T-helper 2 cell treated with Interferon-gamma antibody and Interleukin-4, amounts not matched to agents 100 ng/mL and 5 ng/mL, for 36 hours (primary cell): ENCODE results near the gene EIF5A. TPM values are rescaled to one million over a fixed set of nuclear protein-coding genes. Genes with fewer than 3 reads are reported as not detected.

Source experiments
- intact Hi-C: fragments of 100-400 bp; cut with micrococcal nuclease; formaldehyde crosslinking; loops from one replicate; pipeline ENCODE4 v1.15.1; 2023
- total RNA-seq: library from RNA; stranded (reverse); gene quantifications from 2 replicates; pipeline ENCODE4 v1.2.3, GENCODE V29; 2022

The EIF5A gene
- 709 TPM in 2 replicates for total RNA-seq

DNA sequence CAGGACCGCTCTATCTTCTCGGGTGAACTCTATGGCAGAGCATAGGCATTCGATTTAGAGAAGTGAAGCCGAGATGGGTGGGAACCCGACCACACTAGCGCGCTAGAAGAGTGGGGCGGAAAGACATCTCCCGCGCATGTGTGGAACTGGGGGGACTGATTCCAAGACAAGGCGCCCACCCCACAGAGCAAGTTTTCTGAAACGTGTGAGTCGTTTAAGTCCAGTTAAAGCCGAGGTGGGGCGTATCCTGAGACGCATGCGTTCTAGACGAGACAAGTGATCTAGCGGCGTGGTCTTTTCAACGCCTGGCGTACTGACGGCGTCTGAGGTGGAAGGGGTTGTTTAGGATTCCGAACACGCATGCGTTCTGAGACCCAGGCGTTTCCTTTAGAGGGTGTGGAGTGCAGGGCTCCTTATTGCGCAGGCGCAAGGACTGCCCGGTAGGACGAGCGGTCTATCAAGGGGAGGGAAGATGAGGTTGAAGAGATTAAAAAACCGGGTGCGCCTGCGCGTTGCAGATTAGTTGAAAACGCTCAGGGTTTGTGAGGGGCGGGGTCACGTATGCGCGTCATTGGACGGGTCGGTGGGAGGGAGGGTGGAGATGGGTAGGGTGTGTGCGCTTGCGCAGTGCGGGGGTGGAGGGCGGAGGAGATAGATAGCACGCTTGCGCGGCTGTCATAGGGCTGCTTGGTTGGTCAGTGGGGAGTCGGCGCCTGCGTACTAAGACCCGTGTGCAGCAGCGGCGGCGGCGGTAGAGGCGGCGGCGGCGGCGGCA is at the start of gene EIF5A:
Gene EIF5A (plus strand): TSS at position 718 of the 775 bp plus-strand sequence. CDS start 2,008 bp downstream, outside the sequence.
- intact Hi-C loops, result loop anchor here (1.0 to 5.0 kb wide), 10 partner anchors 26 to 580 kb away; partner anchors contain the start of genes ELP5, KCTD11, PHF23 and POLR2A

DNA sequence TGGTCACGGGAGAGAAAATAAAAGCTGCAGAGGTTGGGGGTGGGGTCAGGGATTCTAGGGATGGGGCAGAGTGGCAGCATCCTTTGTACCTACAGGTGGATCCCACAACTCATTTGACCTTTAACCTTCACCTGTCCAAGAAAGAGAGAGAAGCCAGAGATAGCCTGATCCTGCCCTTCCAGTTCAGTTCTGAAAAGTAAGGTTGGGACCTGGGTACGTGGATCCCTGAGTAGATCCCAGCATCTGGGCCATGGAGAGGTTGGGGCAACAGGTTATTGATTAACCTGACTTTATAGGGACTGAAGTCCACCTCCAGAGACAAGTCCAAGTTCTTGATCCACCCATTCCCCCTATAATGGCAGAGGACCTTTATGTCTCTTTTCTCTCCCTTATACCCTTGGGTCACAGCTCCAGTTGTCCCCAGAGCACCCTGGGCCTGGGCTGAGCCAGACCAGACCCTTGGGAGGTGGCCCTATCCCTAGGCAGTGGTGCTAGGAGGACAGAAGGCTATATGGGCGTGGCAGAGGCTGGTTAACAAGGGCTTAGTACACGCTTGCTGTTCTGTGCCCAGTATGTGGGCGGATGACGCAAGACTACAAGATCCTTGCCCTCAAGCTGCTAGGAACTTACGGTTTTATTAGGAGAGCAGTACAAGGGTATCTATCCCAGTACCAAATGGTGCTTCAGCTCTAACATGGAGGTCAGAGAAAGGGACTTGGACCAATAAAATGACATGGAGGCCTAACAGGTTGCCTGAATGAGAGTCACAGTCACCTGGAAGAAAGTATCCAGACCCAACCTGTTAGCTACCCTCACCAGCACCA is 48.5 kb upstream of the EIF5A start:
- intact Hi-C loops, result no loop called here

GRCh38 chr17:7259555-7259889 is 47.9 kb upstream of the EIF5A start:
- intact Hi-C loops, result no loop called here

GRCh38 chr17:7260151-7260550 is 47.3 kb upstream of the EIF5A start:
- intact Hi-C loops, result no loop called here

DNA sequence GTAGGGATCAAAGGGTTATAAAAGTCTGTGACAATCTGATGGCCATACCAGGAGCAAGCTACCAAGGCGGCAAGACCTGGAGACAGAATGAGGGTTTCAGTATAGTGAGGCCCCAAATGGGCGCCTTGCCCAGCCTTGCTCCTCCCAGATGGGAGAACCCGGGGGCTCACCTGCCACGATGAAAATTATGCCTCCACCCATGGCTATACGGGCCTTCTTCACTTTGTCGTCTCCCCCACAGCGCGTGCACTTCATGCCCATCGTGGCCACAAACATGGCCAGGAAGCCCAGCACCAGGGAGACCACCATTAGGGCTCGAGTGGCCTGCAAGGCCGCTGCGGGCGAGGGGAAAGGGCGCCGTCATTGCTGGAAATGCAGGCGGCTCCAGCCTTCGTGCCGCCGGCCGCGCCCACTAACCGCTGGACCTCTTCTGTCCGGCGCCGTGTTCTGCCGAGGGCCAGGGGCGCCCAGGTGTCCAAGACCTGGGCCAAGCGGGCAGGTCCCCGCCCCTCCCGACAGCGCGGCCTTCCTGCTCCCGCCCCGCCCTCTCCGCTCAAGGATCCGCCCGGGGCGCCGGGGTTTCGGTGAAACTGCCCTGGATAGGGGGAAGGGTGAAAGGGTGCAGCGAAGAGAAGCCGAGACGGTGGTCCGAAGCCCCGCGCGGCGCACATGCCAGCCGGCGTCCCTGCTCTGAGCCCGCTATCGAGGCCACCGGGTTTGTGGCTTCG is 46.6 kb upstream of the EIF5A start:
- intact Hi-C loops, result no loop called here

DNA sequence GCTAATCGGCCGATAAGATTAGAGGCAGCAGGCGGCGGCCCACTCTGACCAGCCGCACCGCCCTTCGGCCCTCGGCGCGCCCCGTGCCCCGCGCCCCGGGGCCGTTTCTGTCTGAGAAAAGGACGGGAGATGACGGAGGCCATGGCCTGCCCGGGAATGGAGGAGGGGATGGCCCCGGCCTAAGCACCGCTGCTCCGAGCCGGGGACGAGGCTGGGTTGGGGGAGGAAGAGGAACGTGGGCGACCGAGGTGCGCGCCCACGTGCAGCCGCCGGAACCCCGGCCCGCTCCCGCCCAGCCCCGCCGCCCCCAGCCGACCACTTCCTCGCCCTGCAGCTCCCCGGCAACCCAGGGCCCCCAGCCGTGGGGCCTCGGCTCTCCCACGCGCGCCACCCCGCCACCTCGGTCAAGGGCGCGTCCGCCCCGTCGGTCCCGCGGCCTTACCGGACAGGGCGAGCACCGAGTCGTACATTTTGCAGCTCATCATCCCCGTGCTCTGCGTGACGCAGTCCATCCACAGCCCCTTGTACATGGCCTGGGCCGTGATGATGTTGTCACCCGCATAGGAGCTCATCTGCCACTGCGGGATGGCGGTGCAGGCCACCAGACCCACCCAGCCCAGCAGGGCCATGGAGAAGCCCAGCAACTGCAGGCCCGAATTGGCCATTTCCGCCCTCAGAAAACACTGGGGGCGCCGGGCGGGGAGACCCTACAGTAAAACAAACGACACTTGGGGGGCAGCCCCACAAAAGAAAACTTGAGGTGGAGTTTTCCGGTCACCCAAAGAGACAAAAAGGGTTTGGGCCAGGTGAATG is 45.8 kb upstream of the EIF5A start:
- intact Hi-C loops, result no loop called here

DNA sequence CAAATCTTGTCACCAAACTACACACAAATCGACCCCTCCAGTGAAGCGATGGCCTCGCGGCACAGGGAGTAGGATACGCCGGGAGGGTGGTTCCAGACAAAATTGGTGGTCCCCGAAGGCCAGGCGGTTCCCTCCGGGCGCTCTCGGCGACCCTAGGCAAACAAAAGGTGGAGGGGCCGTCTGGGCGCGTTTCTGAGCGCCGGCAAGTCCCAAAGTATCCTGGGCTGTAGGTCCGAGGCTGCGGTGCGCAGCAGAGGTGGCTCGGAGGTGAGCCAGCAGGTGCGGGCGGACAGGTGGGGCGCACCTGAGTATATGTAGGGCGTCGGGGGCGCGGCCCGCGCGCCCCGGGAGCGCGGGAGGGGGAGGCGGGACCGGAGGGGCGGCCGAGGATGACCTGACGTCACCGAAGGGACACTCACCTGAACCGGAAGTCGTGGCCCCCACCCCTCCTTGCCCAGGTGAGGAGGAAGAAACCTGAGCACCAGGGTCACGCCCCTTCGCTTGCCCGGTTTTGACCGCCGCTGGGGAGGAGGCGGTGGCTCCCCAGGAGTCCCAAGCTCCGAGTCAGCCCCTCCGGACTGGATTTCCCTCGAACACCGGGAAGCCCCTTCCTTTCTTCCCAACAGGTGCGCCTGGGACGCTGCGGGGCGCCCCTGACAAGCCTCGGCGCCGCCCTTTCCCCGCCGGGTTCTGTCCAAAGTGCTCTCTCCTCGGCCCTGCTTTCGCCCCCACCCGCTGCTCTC is 45.1 kb upstream of the EIF5A start, which contains the start of gene CLDN7:
Gene CLDN7 (minus strand): TSS at position 287 of the 743 bp plus-strand sequence. CDS start 435 bp downstream, outside the sequence.
- intact Hi-C loops, result no loop called here

- intact Hi-C loops, result no loop called here
Observed at GRCh38 chr17:7262935-7263800, 44.3 kb upstream of the EIF5A start.

DNA sequence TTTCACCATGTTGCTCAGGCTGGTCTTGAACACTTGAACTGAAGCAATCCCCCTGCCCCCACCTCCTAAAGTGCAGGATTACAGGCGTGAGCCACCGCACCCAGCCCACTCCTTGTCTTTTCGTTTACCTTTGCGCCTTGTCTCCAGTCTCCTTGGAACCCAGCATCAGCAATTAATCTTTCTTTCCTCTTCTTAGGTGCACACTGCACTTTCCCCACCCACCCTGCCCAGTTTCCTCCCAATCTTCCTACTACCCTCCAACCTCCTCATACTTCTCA is 43.7 kb upstream of the EIF5A start:
- intact Hi-C loops, result no loop called here

DNA sequence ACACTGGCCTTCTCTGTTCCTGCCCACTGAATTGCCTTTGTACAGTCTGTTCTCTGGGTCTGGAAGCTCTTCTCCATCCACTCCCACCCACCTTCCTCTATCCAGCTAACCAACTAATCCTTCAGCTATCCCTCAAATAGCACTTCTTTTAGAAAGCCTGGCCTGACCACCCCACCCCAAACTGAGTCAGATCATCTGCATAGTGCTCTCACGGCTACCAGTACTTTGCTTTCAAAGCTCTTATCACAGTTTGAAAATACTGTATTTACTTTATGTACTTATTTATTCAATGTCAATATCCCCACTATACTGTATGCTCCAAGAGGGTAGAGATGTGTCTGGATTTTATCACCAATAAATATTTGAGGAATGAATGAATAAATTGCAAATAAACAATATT is 40.6 kb upstream of the EIF5A start:
- intact Hi-C loops, result no loop called here

DNA sequence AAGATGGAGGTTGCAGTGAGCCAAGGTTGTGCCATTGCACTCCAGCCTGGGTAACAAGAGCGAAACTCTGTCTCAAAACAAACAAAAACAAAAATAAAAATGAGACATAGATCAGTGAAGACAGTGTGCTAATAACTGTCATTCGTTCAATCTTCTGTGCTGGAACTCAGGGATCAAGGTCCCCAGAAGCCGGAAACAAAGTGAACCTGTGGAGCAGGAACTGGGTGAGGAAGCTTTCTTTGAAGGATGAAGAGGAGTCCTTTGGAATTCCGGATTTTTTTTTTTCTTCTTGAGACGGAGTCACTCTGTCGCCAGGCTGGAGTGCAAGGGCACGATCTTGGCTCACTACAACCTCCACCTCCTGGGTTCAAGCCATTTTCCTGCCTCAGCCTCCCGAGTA is 28.0 kb upstream of the EIF5A start:
- intact Hi-C loops, result no loop called here

DNA sequence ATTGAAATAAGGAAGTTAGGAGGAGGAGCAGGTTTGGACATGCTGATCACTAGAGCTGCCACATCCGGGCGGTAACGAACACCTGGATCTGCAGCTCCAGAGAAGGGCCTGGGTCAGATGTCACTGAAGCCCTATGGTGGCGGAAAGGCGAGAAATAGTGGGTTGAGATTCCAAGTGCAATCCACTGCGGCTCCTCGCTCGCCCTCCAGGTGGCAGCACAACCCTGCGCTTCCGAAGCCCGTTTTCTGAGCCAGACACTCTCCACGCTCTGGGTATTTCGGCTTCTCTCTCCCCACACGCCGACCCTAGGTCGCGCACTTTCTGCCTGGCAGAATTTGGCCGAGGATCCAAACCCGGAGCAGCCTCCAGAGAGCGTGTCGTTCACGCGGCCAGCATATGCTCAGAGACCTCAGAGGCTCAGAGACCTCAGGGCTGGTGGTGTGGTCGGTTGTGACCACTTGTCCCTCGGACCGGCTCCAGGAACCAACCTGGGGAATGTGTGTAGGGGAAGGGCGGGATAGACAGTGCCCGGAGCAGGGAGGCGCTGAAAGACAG is 26.8 kb upstream of the EIF5A start:
- intact Hi-C loops, result loop anchor here (1.0 kb wide), 3 partner anchors 16 to 71 kb away; partner anchors contain the start of gene EIF5A

DNA sequence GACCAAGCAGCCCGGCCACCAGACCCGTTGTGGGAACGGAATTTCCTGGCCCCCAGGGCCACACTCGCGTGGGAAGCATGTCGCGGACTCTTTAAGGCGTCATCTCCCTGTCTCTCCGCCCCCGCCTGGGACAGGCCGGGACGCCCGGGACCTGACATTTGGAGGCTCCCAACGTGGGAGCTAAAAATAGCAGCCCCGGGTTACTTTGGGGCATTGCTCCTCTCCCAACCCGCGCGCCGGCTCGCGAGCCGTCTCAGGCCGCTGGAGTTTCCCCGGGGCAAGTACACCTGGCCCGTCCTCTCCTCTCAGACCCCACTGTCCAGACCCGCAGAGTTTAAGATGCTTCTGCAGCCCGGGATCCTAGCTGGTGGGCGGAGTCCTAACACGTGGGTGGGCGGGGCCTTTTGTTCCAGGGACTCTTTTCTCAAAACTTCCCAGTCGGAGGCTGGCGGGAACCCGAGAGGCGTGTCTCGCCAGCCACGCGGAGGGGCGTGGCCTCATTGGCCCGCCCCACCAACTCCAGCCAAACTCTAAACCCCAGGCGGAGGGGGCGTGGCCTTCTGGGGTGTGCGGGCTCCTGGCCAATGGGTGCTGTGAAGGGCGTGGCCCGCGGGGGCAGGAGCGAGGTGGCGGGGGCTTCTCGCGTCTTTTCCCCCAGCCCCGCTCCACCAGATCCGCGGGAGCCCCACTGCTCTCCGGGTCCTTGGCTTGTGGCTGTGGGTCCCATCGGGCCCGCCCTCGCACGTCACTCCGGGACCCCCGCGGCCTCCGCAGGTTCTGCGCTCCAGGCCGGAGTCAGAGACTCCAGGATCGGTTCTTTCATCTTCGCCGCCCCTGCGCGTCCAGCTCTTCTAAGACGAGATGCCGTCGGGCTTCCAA is 26.1 kb upstream of the EIF5A start, which contains the start of gene SLC2A4:
Gene SLC2A4 (plus strand): TSS at position 645 of the 879 bp plus-strand sequence. CDS start 217 bp downstream, at position 862.
- intact Hi-C loops, result loop anchor here (1.0 kb wide), 1 partner anchor 26 kb away; the partner anchor contains the start of gene EIF5A

DNA sequence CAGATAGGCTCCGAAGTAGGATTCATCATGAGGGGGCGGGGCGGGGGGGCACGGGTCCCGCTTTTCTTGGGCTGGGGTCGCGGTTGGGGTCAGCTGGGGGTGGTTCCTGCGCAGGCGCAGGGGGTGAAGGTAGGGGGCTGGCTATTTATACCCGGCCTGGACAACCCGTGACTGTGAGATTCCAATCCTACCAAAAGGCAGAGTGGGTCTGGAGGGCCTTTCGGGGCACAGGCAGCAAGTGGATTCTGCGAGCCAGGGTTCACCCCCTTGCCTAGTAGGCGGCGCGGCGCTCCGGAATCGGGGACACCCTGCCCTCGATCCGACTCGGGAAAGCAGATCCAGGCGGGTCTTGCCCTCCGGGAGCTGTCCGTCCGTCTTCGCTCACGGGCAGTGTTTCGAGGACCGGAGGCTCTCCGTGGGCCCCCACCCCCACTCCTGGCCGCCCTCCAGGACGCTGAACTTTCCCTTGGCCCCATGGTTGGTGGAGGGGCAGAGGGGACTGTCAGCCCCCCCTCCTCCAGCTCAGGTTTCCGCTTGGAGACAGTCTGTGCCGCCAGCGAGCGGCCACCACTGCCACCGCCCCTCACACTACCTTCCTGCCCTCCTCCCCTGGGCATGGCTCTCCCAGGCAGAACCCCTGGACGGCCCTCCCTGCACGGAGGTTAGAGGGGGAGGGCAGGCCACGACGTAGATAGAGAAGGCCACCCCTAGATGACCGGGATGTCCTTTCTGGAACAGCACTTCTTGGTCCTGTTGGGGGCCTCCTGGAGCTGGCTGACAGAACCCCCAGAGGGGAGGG is 25.3 kb upstream of the EIF5A start:
- intact Hi-C loops, result loop anchor here (1.0 kb wide), 1 partner anchor 25 kb away; the partner anchor contains the start of gene EIF5A

DNA sequence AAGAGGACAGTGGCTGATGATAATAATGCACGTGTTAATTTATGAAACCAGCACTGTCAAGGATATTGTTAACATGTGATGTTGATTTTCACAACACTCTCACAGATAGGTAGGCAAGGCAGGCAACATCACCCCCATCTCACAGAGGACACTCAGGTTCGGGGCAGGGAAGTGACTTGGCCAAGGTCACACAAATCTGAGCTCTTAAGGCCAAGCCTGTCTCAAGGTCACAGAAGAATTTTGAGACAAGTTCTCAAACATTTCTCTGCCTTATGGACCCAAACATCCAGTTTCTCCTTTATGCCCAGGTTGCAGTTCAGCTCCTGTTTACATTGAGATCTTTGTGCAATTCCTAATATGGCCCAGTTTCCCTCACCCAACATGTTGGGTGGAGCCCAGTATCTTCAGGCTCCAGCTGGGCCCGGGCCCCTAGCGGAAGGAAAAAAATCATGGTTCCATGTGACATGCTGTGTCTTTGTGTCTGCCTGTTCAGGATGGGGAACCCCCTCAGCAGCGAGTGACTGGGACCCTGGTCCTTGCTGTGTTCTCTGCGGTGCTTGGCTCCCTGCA is 24.6 kb upstream of the EIF5A start:
- intact Hi-C loops, result no loop called here

DNA sequence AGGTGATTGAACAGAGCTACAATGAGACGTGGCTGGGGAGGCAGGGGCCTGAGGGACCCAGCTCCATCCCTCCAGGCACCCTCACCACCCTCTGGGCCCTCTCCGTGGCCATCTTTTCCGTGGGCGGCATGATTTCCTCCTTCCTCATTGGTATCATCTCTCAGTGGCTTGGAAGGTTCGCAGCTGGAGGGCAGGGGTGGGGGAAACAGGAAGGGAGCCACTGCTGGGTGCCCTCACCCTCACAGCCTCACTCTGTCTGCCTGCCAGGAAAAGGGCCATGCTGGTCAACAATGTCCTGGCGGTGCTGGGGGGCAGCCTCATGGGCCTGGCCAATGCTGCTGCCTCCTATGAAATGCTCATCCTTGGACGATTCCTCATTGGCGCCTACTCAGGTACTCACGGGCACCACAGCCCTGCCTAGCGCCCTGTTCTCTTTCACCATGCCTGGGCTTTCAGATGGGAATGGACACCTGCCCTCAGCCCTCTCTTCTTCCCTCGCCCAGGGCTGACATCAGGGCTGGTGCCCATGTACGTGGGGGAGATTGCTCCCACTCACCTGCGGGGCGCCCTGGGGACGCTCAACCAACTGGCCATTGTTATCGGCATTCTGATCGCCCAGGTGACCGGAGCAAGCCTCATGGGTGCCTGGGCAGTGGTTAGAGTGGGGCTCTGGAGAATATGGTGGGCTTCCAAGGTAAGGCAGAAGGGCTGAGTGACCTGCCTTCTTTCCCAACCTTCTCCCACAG is 23.8 kb upstream of the EIF5A start:
- intact Hi-C loops, result no loop called here
